ENCODE data around the gene C2CD2.

DNA sequence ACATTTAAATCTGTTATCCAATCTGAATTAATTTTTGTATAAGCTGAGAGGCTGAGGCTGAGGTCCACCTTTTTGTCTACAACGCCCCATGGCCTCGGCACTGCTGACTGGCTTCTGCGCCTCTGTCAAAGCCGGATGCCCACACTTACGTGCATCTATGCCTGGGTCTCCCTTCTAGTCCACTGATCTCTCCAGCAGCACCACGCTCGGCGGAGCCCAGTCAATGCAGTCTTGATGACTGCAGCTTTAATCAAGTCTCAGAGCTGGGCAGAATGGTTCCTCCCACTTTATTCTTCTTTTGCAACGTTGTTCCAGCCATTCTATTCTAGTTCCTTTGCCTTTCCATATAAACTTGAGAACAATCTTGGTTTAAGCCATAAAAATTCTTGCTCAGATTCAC is 84.0 kb downstream of the C2CD2 start:
- TF ChIP-seq, protein P1, sequence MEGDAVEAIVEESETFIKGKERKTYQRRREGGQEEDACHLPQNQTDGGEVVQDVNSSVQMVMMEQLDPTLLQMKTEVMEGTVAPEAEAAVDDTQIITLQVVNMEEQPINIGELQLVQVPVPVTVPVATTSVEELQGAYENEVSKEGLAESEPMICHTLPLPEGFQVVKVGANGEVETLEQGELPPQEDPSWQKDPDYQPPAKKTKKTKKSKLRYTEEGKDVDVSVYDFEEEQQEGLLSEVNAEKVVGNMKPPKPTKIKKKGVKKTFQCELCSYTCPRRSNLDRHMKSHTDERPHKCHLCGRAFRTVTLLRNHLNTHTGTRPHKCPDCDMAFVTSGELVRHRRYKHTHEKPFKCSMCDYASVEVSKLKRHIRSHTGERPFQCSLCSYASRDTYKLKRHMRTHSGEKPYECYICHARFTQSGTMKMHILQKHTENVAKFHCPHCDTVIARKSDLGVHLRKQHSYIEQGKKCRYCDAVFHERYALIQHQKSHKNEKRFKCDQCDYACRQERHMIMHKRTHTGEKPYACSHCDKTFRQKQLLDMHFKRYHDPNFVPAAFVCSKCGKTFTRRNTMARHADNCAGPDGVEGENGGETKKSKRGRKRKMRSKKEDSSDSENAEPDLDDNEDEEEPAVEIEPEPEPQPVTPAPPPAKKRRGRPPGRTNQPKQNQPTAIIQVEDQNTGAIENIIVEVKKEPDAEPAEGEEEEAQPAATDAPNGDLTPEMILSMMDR (conservative IDR thresholded peaks at IDR 0.05; ENCODE audit: low read depth, low read length), result no peak
- no peak for TF ChIP-seq EZH2 (IDR thresholded peaks at IDR 0.05; ENCODE audit: borderline replicate concordance, low read depth, low read length, poor library complexity, severe bottlenecking)
